T-cell (primary cell): ENCODE results near the gene PDZK1. TPM values are rescaled to one million over a fixed set of nuclear protein-coding genes. Genes with fewer than 3 reads are reported as not detected.
A peak's percentile ranks its signal among the peaks of the same experiment; 100 is the strongest.
"Not testable (repeated sequence)": the region's sequence is repeated elsewhere in the genome, so short reads cannot be mapped to it uniquely, and the experiment has no call there.

Source experiments
- ATAC-seq, 4 experiments: fragments of 200-7000 bp in 3 of 4; fragments of 150-1000 bp in 1 of 4; cut with Tn5 transposase; replicated peaks in 1 of 4; 1 replicate in 3 of 4; 2 replicates in 1 of 4; pipeline ENCODE4 v1.10.0; 2021; ENCODE audit warnings: moderate library complexity in 3 of 4, mild to moderate bottlenecking in 2 of 4, moderate number of reproducible peaks in 1 of 4
- CTCF ChIA-PET, 2 donors: fragments of 300-600 bp; sonication (Branson Sonifier 250); formaldehyde crosslinking; loops; one replicate each; lab custom pipeline; 2022; ENCODE audit warnings: antibody characterized with exemption in 2 of 2; lab: Charles Lee
- POLR2A ChIA-PET, 2 donors: fragments of 300-600 bp; sonication (Branson Sonifier 250); formaldehyde crosslinking; loops; one replicate each; lab custom pipeline; 2022; ENCODE audit warnings: antibody characterized with exemption in 2 of 2; lab: Charles Lee
- DNase-seq, 35 experiments: peaks; one replicate each; pipeline versions ENCODE4 v3.0.0 to v3.0.0-alpha.2; 2013 to 2023
- H3K27ac ChIP-seq: one replicate; pipeline ENCODE4 v1.5.1; 2013; ENCODE audit warnings: low read length
- H3K27me3 ChIP-seq, 2 experiments: replicated peaks in 1 of 2; 1 replicate in 1 of 2; 2 replicates in 1 of 2; pipeline versions ENCODE4 v1.6.1 to v1.7.0; 2013; ENCODE audit warnings: low read length in 1 of 2, mixed read lengths in 1 of 2; ENCODE audit not compliant: control insufficient read depth in 2 of 2, insufficient read depth in 2 of 2; ENCODE audit errors: extremely low read depth in 1 of 2
- H3K36me3 ChIP-seq, 2 donors: 1 replicate in 1 of 2; 2 replicates in 1 of 2; pipeline versions ENCODE4 v1.6.1 to v1.7.0; 2013; ENCODE audit warnings: low read length in 1 of 2; ENCODE audit not compliant: control insufficient read depth in 2 of 2, insufficient read depth in 1 of 2; ENCODE audit errors: extremely low read depth in 1 of 2
- H3K4me1 ChIP-seq, 2 experiments: 1 replicate in 1 of 2; 2 replicates in 1 of 2; pipeline versions ENCODE4 v1.6.1 to v1.7.0; 2013; ENCODE audit warnings: low read length in 2 of 2, mixed read lengths in 1 of 2; ENCODE audit not compliant: insufficient read depth in 2 of 2, control insufficient read depth in 1 of 2; ENCODE audit errors: extremely low read depth in 1 of 2
- H3K4me3 ChIP-seq, 2 donors: 1 replicate in 1 of 2; 2 replicates in 1 of 2; pipeline versions ENCODE4 v1.5.1 to v1.7.0; 2013; ENCODE audit warnings: mild to moderate bottlenecking in 2 of 2, low read length in 1 of 2, moderate library complexity in 1 of 2; ENCODE audit not compliant: control insufficient read depth in 1 of 2; ENCODE audit errors: extremely low read depth in 1 of 2
- H3K9me3 ChIP-seq: 2 replicates; pipeline ENCODE4 v1.7.0; 2013
- H3K27ac Mint-ChIP-seq, 2 donors: one replicate each; pipeline ENCODE4 v1.8.0; 2020 to 2021; ENCODE audit warnings: mild to moderate bottlenecking in 2 of 2, mixed read lengths in 2 of 2
- H3K27me3 Mint-ChIP-seq, 2 donors: one replicate each; pipeline ENCODE4 v1.8.0; 2021 to 2022; ENCODE audit warnings: mixed read lengths in 2 of 2
- H3K36me3 Mint-ChIP-seq: one replicate; pipeline ENCODE4 v1.8.0; 2021; ENCODE audit warnings: mixed read lengths
- H3K4me1 Mint-ChIP-seq, 3 donors: one replicate each; pipeline ENCODE4 v1.8.0; 2020 to 2022; ENCODE audit warnings: mixed read lengths in 3 of 3, mild to moderate bottlenecking in 1 of 3
- H3K4me3 Mint-ChIP-seq, 3 donors: one replicate each; pipeline ENCODE4 v1.8.0; 2020 to 2022; ENCODE audit warnings: mild to moderate bottlenecking in 3 of 3, mixed read lengths in 3 of 3, moderate library complexity in 3 of 3
- H3K9me3 Mint-ChIP-seq, 3 donors: one replicate each; pipeline ENCODE4 v1.8.0; 2020 to 2022; ENCODE audit warnings: mixed read lengths in 3 of 3
- WGBS: methylation state at CpG from one replicate; pipeline ENCODE4 v1.1.5; 2013; ENCODE audit warnings: missing lambda C conversion rate; ENCODE audit not compliant: insufficient coverage; 5-methylcytosine and 5-hydroxymethylcytosine counted together
- total RNA-seq, 35 experiments: library from RNA in 6 of 35; stranded (reverse) in 6 of 35; fragments of 120-200 nt in 1 of 35; gene quantifications; one replicate each; pipeline versions ENCODE4 v1.2.1 to v1.2.4 and lab custom pipeline; 2013 to 2026

PDZK1 gene
- total RNA-seq, 5 donors from 2014 or later (not counting 1 experiment from before 2014, with no cell fraction given): 0.39 TPM; not detected in 4

DNA sequence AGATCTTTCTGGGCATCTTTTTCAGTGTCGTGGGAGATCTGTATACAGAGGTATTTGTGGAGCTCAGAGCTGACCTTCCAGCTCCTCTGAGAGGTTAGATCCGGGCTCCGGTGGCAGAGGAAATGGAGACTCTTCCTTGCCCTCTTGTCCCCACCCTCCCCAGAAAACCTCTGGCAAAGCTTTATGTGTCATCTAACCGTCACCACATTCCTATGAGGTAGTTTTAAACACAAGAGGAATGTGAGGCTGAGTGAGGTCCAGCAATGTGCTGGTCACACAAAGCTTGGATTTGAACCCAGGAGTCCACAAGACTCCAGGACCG is 13.3 kb upstream of the PDZK1 start:
- ChIA-PET POLR2A (interaction anchor here in 1 of 2 donors (1.0 kb wide), 1 partner anchor 29 kb away, joined by 3 read pairs; no protein-coding TSS in a partner anchor), CTCF (interaction anchor here in 1 of 2 donors (0.9 to 1.1 kb wide), 2 partner anchors 11 to 32 kb away, joined by 3 to 4 read pairs; no protein-coding TSS in a partner anchor)
- peak overlapping the region; percentile 47 to 49 for H3K4me3 ChIP-seq
- peaks cover 0 to 54% of the 10 kb centered on the region in 2 experiments for H3K4me1 ChIP-seq
- Mint-ChIP-seq H3K9me3 (no peaks in the 10 kb centered on the region), H3K36me3 (no peaks in the 10 kb centered on the region), H3K27ac (no peak overlapping the region), H3K4me1 (peaks cover 10 to 30% (median 25%) of the 10 kb centered on the region in 3 donors), H3K4me3 (peak overlapping the region; percentile 42 to 75 (median 60)), H3K27me3 (peaks cover 12 to 18% of the 10 kb centered on the region in 2 donors)
- peak in 1 of 35 experiments; percentile 9 for DNase-seq
- ATAC-seq: no peak
- peaks cover 0 to 16% of the 10 kb centered on the region in 2 experiments for H3K27me3 ChIP-seq
- no peaks in the 10 kb centered on the region for H3K36me3 ChIP-seq
- no CpG with 5 or more reads among the region's 5 CpGs for WGBS
- H3K9me3 ChIP-seq: no peaks in the 10 kb centered on the region
- no peak overlapping the region for H3K27ac ChIP-seq

DNA sequence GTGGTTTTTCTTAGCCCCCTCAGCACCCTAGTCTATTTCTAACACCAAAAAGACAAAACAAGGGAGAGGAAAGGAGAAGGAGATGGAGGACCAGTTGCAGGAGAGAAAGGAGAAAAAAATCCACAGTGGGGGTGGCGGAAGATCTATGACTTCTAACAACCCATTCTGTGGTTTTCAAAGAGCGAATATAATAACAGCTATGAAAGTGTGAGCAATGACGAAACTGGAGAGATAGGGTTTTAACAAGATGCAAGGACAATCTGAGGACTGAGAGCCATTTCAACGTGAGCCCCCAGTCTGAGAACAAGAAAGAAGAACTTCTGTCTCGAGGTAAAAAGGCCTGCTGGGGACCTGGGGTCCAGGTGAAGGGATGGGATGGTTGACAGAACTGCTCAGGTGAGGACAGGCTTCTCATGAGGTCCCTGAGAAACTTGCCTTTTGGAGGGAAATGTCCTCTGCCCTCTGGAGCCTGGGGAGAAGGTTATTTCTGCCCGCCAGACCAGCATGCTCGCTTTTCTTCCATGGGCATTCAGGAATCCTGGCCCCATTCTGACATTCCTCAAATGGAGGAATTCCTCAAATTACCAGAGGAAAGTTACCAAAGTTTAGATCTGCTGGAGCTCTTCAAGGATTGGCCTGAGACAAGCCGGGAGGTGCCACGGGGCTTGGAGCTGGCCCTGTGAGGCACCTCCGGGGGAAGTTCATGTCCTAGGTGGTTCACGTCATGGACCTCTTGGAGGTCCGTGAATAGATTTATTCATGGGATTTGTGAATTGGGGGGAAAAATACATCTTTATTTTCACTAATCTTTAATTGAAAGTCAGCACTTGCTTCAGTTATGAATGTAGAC is 12.3 kb upstream of the PDZK1 start, which contains the start of gene CD160:
Gene CD160, plus strand, starts transcription at position 270 of the 850 bp plus-strand sequence. CDS start 8,829 bp downstream, outside the sequence.
- no peak within 1 kb of the TSS for H3K27ac ChIP-seq
- WGBS: 69% methylated on average over 5 of the region's 12 CpGs
- no peaks in the 10 kb centered on the region for H3K36me3 ChIP-seq
- DNase-seq (peak in 1 of 35 experiments; percentile 40), ATAC-seq (no peak)
- H3K27me3 ChIP-seq: peaks cover 0 to 16% of the 10 kb centered on the region in 2 experiments
- peaks cover 10 to 30% (median 25%) of the 10 kb centered on the region in 3 donors for H3K4me1 Mint-ChIP-seq
- H3K27ac Mint-ChIP-seq: no peak within 1 kb of the TSS
- ChIA-PET CTCF (interaction anchor here in 1 of 2 donors (1.0 kb wide), 1 partner anchor 18 kb away, joined by 3 read pairs; no protein-coding TSS in a partner anchor), POLR2A (no interaction called here)
- H3K27me3 Mint-ChIP-seq: peaks cover 12 to 18% of the 10 kb centered on the region in 2 donors
- H3K9me3 ChIP-seq: no peaks in the 10 kb centered on the region
- H3K4me3 ChIP-seq: peak within 1 kb of the TSS in 1 of 2 donors; percentile 47
- no peaks in the 10 kb centered on the region for H3K9me3 Mint-ChIP-seq
- peak within 1 kb of the TSS; percentile 21 to 75 (median 60) for H3K4me3 Mint-ChIP-seq
- no peaks in the 10 kb centered on the region for H3K36me3 Mint-ChIP-seq
- H3K4me1 ChIP-seq: peaks cover 0 to 56% of the 10 kb centered on the region in 2 experiments

DNA sequence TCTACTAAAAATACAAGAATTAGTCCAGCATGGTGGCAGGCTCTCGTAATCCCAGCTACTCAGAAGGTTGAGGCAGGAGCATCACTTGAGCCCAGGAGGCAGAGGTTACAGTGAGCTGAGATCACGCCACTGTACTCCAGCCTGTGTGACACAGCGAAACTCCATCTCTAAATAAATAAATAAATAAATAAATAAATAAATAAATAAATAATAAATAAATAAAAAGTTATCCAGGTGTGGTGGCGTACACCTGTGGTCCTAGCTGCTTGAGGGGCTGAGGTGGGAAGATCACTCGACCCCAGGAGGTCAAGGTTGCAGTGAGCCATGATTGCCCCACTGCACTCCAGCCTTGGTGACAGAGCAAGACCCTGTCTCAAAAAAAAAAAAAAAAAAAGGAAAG is 11.3 kb upstream of the PDZK1 start:
- H3K4me3 Mint-ChIP-seq, H3K4me3 ChIP-seq, H3K27ac Mint-ChIP-seq, H3K9me3 Mint-ChIP-seq, POLR2A ChIA-PET, ATAC-seq, H3K27ac ChIP-seq, DNase-seq, H3K9me3 ChIP-seq, H3K36me3 Mint-ChIP-seq, H3K36me3 ChIP-seq: not testable (repeated sequence)
- Histone ChIP-seq H3K4me1 (peaks cover 0 to 58% of the 10 kb centered on the region in 2 experiments), H3K27me3 (peaks cover 0 to 16% of the 10 kb centered on the region in 2 experiments)
- peaks cover 12 to 18% of the 10 kb centered on the region in 2 donors for H3K27me3 Mint-ChIP-seq
- CTCF ChIA-PET: interaction anchor here in 1 of 2 donors (0.6 kb wide), 1 partner anchor 115 kb away, joined by 3 read pairs; no protein-coding TSS in a partner anchor
- peaks cover 10 to 30% (median 25%) of the 10 kb centered on the region in 3 donors for H3K4me1 Mint-ChIP-seq
- WGBS: no CpG with 5 or more reads among the region's 5 CpGs

DNA sequence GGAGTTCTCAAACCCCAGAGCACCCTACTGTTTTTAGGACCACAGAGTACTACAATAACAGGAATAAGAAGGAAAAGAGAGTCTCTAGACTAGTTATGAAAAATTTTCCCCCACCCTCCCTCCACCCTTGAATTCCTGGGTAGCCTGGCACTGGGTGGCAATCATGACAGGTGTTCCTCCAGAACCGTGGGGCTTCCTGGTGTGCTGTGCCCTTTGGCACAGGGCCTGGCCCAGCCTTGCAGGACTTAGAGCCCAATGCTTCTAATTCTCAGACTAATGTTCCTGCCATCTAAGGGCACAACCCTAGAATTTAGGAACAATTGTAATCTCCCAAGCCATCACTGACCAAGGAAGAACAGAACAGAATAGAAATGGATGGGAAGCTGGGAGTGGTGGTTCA is 10.7 kb upstream of the PDZK1 start:
- H3K36me3 Mint-ChIP-seq: no peaks in the 10 kb centered on the region
- H3K27ac ChIP-seq: peak overlapping the region; percentile 29
- H3K27me3 Mint-ChIP-seq: peaks cover 10 to 16% of the 10 kb centered on the region in 2 donors
- H3K4me1 ChIP-seq: peaks cover 0 to 58% of the 10 kb centered on the region in 2 experiments
- peaks cover 0 to 16% of the 10 kb centered on the region in 2 experiments for H3K27me3 ChIP-seq
- ATAC-seq (no peak), DNase-seq (no peak)
- ChIA-PET CTCF (no interaction called here), POLR2A (no interaction called here)
- no peak overlapping the region for H3K4me3 Mint-ChIP-seq
- whole genome bisulfite sequencing: 88% methylated on average over 1 of the region's 1 CpG
- H3K9me3 Mint-ChIP-seq: no peaks in the 10 kb centered on the region
- no peak overlapping the region for H3K4me3 ChIP-seq
- no peaks in the 10 kb centered on the region for H3K36me3 ChIP-seq
- H3K4me1 Mint-ChIP-seq: peaks cover 10 to 30% (median 25%) of the 10 kb centered on the region in 3 donors
- H3K9me3 ChIP-seq: no peaks in the 10 kb centered on the region
- H3K27ac Mint-ChIP-seq: no peak overlapping the region

DNA sequence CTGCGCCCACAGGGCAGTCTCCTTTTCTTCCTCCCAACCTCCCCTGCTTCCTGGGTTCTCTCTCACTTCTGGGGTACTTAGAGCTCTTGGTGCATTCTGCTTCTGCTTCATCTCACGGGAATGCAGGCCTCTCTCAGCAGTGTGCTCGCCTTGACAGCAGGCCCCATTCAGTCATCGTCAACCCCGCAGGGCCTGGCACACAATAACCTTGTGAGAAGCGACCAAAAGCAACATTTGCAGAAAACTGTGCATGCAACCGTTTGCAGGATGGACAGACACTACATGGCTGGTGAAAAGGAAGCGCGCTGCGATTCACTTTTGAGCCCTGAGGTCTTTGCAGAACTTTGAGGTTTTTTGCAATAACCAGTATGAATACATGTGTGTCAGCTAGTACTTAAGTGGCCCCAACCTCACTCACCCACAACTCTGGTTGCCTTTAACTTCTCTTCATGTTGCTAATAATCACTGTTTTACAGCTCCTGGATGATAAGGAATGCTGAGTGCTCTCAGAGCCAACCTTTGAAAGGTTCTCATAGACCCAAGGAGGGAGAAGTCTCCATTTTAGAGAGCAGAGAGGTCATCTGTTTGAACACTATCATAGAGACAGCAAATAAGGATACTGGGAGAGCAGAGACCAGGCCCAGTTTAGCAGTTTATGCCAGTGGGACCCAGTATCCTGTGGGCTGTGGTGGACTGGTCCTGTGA is 9.6 kb upstream of the PDZK1 start:
- no peaks in the 10 kb centered on the region for H3K36me3 Mint-ChIP-seq
- Histone ChIP-seq H3K4me1 (peaks cover 0 to 55% of the 10 kb centered on the region in 2 experiments), H3K9me3 (no peaks in the 10 kb centered on the region), H3K27me3 (peaks cover 0 to 16% of the 10 kb centered on the region in 2 experiments), H3K27ac (no peak overlapping the region), H3K4me3 (no peak overlapping the region), H3K36me3 (no peaks in the 10 kb centered on the region)
- peaks cover 9 to 30% (median 25%) of the 10 kb centered on the region in 3 donors for H3K4me1 Mint-ChIP-seq
- no peaks in the 10 kb centered on the region for H3K9me3 Mint-ChIP-seq
- POLR2A ChIA-PET: no interaction called here
- H3K27ac Mint-ChIP-seq: peak overlapping the region in 1 of 2 donors; percentile 35
- 71% methylated on average over 7 of the region's 10 CpGs for WGBS
- DNase-seq (peak in 1 of 35 experiments; percentile 3), ATAC-seq (no peak)
- no peak overlapping the region for H3K4me3 Mint-ChIP-seq
- H3K27me3 Mint-ChIP-seq: peaks cover 8 to 14% of the 10 kb centered on the region in 2 donors
- CTCF ChIA-PET: no interaction called here
